Ammon's horn (tissue), 1 donor: ENCODE results near the gene TLCD4.
A peak's percentile ranks its signal among the peaks of the same experiment; 100 is the strongest.
"Not testable (repeated sequence)": the region's sequence is repeated elsewhere in the genome, so short reads cannot be mapped to it uniquely, and the experiment has no call there.

Source experiments
- DNase-seq: peaks from one replicate; pipeline ENCODE4 v3.0.0-alpha.2; 2016; ENCODE audit warnings: low spot score

The TLCD4 gene

GRCh38 chr1:95117207-95118066 is at the start of gene TLCD4:
Gene TLCD4, plus strand, starts transcription at chr1:95117355. Its CDS starts 26,547 bp downstream, at chr1:95143902.
- DNase-seq = peak; percentile 31

GRCh38 chr1:95067568-95067967 is 49.6 kb upstream of the TLCD4 start:
- DNase-seq = no peak

- no peak for DNase-seq
Measured at GRCh38 chr1:95068956-95069709, 48.0 kb upstream of the TLCD4 start.

GRCh38 chr1:95069710-95070093 is 47.5 kb upstream of the TLCD4 start:
- no peak for DNase-seq

GRCh38 chr1:95071539-95071938 is 45.6 kb upstream of the TLCD4 start:
- DNase-seq = no peak

- peak; percentile 6 for DNase-seq
Measured at GRCh38 chr1:95072117-95072516, 45.0 kb upstream of the TLCD4 start.

- peak; percentile 98 for DNase-seq
Measured at GRCh38 chr1:95072532-95073419, 44.4 kb upstream of the TLCD4 start, which contains the start of gene ALG14. Gene ALG14, minus strand, starts transcription at chr1:95072951. Its CDS starts 53 bp downstream, at chr1:95072898.

- no peak for DNase-seq
Measured at GRCh38 chr1:95073446-95073845, 43.7 kb upstream of the TLCD4 start.

GRCh38 chr1:95076034-95076433 is 41.1 kb upstream of the TLCD4 start:
- DNase-seq = no peak

- no peak for DNase-seq
Measured at GRCh38 chr1:95080446-95080845, 36.7 kb upstream of the TLCD4 start.

GRCh38 chr1:95080879-95081278 is 36.3 kb upstream of the TLCD4 start:
- DNase-seq = no peak

GRCh38 chr1:95084317-95085176 is 32.6 kb upstream of the TLCD4 start:
- DNase-seq = peak; percentile 67

- no peak for DNase-seq
Measured at GRCh38 chr1:95085376-95085775, 31.8 kb upstream of the TLCD4 start.

- DNase-seq = no peak
Measured at GRCh38 chr1:95086949-95087533, 30.1 kb upstream of the TLCD4 start.

GRCh38 chr1:95088303-95088702 is 28.9 kb upstream of the TLCD4 start:
- no peak for DNase-seq

- no peak for DNase-seq
Measured at GRCh38 chr1:95089650-95090287, 27.4 kb upstream of the TLCD4 start.

GRCh38 chr1:95091290-95091689 is 25.9 kb upstream of the TLCD4 start:
- DNase-seq = not testable (repeated sequence)

- not testable (repeated sequence) for DNase-seq
Measured at GRCh38 chr1:95092891-95093290, 24.3 kb upstream of the TLCD4 start.

- DNase-seq = no peak
Measured at GRCh38 chr1:95093296-95093695, 23.9 kb upstream of the TLCD4 start.

- DNase-seq = no peak
Measured at GRCh38 chr1:95094923-95095322, 22.2 kb upstream of the TLCD4 start.
